OCI-M2 (cell line): ENCODE data around the gene FCHSD2.
A peak's percentile ranks its signal among the peaks of the same experiment; 100 is the strongest.
"Not testable (repeated sequence)": the region's sequence is repeated elsewhere in the genome, so short reads cannot be mapped to it uniquely, and the experiment has no call there.

Source experiments
- DNase-seq: peaks from one replicate; lab custom pipeline; 2025; ENCODE audit not compliant: unreplicated experiment; lab: John Stamatoyannopoulos, UW

FCHSD2 gene

DNA sequence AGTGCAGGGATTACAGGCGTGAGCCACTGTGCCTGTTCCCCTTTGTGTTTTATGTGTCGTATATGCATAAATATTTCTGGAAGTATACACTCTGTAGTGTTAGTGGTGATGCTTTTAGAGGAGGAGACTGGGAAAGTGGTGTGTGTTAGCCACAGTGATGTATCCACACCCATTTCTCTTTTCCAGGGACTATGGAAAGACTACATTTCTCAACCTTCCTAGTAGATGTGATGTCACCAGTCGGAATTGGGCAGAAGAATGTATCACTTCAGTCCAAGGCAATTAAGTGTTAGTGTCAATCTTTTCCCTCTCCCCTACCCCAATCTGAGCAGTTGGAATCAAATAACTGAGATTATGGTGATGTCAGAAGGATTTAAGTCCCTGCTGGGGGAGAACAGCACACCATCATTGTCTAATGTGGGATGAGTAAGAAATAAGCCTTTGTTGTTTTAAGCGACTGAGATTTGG is 333.8 kb downstream of the FCHSD2 start:
- no peak for DNase-seq

DNA sequence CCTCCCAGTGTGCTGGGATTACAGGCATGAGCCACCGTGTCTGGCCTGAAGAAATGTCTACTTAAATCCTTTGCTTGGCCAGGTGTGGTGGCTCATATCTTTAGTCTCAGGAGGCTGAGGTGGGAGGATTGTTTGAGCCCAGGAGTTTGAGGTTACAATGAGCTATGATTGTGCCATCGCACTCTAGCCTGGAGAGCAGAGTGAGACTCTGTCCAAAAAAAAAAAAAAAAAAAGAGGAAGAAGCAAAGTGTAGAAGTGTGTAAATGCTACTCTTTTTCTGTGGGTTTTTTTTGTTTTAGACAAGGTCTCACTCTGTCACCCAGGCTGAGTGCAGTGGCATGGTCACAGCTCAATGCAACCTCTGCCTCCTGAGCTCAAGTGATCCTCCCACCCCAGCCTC is 334.3 kb downstream of the FCHSD2 start:
- DNase-seq = no peak

DNA sequence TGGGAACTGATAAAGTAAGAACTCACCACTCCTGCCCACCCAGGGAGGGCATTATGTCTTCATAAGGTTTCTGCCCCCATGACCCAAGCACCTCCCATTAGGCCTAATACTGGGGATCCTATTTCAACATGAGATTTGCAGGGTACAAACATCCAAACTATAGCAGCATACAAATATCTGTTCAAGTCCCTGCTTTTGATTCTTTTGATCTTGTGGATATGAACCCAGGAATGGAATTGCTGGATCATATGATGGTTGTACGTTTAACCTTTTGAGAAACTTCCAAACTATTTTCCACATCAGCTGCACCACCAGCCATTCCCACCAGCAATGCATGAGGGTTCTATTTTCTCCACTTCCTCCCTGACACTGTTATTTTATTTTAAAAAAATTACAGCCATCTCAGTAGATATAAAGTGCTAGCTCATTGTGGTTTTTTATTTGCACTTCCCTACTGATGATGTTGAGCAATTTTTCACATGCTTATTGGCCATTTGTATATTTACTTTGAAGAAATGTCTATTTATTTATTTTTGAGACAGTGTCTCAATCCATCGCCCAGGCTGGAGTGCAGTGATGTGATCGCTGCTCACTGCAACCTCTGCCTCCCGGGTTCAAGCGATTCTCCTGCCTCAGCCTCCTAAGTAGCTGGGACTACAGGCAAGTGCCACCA is 335.0 kb downstream of the FCHSD2 start:
- no peak for DNase-seq

DNA sequence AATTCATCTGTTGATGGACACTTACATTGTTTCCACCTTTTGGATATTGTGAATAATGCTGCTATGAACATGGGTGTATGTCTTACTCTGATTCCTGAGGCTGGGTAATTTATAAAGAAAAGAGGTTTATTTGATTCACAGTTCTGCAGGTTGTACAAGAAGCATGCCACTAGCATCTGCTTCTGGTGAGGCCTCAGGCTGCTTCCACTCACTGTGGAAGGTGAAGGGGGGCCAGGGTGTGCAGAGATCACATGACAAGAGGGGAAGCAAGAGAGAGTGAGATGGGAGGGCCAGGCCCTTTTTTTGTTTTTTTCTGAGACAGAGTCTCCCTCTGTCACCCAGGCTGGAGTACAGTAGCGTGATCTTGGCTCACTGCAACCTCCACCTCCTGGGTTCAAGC is 335.7 kb downstream of the FCHSD2 start:
- not testable (repeated sequence) for DNase-seq

DNA sequence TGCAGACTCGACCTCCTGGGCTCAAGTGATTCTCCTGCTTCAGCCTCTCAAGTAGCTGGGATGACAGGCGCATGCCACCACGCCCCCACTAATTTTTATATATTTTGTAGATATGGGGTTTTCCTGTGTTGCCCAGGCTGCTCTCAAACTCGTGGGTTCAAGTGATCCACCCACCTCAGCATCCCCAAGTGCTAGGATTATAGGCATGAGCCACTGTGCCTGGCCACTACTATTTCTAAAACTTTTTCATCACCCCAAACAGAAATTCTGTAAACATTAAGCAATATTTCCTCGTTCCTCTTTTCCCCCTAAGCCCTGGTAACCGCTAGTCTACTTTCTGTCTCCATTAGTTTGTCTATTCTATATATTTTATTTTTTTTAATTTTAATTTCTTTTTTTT is 336.9 kb downstream of the FCHSD2 start:
- no peak for DNase-seq

DNA sequence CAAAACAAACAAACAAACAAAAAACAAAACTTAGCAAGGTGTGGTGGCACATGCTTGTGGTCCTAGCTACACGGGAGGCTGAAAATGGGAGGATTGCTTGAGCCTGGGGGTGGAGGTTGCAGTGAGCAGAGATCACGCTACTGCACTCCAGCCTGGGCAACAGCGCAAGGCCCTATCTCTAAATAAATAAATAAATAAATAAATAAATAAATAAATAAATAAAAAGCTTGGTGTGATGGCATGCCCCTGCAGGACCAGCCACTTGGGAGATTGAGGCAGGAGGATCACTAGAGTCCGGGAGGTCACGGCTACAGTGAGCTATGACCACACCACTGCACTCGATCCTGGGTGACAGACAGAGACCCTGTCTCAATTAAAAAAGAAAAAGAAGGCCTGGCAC is 339.3 kb downstream of the FCHSD2 start:
- DNase-seq = no peak

DNA sequence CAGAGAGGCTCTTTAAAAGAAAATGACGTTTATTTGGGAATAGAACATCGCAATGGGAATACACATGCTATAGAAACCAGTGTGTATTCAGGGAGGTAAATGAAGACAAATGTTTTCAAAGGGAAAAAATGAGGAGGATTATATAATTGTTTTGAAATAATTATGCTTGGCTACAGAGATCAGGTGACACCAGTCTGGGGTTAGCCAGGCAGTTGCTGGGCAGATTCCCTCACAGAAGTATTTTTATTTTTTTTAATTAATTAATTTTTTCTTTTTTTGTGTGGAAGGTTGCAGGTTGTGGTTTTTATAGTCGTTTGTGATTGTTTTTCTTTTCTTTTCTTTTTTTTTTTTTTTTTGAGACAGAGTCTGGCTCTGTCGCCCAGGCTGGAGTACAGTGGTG is 342.7 kb downstream of the FCHSD2 start:
- DNase-seq = no peak

DNA sequence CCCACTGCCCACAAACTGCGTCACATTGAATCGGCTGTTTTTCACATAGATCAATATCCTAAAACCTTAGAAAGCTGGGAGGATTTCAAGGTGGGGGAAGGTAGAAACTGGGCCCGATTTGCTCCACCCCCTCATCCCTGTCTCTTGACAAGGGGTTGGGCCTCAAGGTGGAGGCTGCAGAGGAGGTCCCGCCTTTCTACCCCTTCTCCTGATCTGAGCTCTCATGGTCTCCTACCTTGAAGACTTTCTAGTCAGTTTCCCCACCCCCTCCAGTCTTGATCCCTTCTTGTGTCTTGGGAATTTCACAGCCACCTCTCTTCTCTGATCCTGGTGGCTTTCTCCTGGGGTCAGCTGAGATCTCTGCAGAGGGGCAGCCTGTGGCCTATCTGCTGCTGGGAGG is 343.8 kb downstream of the FCHSD2 start:
- DNase-seq = no peak

DNA sequence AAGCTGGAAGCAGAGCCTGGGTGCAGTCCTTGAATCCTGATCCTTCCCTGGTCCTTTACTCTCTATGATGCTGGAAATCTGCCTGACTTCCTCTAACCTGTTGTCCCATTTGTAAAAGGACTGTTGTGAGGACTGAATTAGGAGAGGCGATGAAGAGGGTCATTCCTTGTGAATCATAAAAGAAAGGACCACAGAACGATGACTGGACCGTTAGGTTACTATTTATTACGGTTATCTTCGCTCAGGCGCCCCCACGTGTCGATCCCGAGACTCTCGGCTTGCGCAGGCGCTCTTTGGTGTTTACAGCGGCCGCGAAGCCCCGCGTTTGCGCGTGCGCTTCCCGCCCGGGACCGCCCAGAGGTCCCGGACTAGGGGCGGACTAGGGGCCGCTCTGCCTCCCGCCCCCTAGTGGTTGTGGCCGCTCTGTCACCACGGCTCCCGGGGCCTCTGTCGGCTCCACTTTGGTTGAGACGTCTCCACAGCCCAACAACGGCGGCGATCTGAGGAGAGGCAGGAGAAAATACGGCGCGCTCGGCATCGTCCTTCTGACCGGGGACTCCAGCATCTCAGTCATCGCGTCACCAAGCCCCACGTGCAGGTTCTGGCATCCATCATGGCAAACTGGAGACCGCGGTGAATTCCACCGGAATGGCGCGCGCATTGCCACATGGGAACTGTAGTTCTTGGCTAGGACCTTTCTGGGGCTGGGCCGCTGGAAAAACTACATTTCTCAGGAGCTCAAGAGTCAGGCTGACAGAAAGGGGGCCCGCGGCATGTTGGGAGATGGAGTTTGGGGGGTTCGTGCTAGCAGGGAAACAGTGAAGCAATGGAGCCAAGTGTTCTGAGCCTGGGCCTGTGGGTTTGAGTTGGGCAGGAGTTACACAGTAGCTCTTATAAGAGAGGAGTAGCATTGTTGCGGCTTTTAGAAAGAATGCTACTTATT is 348.4 kb downstream of the FCHSD2 start, which contains the start of gene STARD10:
TSS of gene STARD10 (minus strand) at position 623 of the 943 bp plus-strand sequence. CDS start 12,866 bp downstream, outside the sequence.
- DNase-seq = peak; percentile 90

DNA sequence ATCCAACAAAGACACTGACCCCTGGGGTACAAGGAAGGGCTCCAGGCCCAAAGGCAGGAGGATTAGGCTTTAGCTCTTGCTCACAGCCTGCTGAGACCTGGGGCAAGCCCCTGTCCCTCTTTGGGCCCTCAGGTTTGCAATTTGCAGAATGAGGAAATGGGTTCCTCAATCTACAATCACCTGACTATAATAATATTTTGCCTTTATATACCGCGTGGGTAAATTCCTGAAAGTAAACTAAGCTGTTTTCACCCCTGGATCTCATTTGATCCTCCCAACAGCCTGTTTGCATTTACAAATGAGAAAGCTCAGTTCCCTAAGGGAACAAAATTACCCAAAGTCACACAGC is 349.1 kb downstream of the FCHSD2 start:
- DNase-seq = no peak

DNA sequence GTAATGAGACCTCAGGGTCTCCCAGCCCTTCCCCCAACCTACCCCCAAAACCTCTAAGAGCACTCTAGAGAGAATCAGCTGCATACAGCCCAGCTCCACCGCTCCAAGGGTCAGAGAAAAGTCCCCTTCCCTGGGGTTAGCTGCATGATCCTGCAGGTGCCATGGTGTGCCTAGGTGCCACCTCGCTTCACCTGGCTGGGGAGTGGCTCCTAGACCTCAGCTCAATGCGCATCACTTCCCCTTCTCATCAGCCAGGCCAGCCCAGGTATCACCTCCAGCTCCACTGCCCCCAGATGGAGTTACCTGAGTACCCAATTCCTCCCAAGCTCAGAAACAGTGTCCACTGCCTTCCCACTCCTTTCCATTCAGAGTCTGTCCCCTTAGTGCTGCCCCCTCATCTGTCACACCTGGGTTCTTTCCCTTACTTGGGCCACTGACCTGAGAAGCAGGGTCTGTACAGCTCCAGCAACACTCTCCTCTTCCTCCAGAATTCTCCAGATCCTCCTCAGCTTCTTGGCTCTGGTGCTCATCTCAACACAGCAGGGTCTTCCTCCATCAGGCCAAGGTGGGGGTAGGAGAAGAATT is 349.6 kb downstream of the FCHSD2 start:
- no peak for DNase-seq

DNA sequence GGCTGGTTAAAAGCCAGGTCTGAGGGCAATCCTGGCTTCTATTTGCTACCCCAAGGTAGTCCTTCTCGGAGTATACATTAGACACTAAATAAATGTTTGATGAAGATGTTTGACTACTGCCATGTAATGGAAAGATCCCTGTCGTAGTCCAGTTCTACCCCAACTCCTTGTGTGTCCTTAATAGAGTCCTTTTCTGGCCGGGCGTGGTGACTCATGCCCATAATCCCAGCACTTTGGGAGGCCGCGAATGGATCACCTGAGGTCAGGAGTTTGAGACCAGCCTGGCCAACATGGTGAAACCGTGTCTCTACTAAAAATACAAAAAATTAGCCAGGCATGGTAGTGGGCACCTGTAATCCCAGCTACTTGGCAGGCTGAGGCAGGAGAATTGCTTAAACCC is 350.9 kb downstream of the FCHSD2 start:
- DNase-seq = not testable (repeated sequence)

DNA sequence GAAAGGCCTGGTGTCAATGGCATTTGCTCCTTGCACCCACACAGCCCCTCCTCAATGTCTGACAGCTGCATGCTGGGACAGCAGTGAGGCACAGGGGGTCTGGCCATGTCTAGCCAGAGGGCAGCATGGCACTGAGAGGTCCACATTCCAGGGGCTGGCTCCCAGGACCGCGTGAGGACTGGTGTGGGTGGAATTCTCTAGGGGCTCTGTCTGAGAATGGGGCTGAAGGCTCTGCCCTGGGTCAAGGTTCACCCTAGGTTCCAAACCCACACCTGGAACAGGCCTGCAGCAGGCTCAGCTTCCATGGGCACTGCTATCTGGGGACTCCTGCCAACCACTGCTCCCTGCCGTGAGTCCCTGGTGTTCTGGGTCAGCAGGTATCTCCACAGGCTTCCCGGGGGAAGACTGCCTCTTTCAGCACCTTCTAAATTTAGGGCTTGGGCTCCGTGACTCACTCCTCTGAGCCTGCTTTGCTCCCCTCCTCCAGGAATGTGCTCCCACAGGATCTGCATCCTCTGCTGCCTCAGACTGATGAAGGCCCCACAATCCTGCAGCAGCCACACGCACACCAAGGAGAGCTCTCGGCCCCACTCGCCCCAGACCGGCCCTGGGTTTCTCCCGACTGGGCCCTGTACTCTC is 352.5 kb downstream of the FCHSD2 start:
- DNase-seq = no peak

DNA sequence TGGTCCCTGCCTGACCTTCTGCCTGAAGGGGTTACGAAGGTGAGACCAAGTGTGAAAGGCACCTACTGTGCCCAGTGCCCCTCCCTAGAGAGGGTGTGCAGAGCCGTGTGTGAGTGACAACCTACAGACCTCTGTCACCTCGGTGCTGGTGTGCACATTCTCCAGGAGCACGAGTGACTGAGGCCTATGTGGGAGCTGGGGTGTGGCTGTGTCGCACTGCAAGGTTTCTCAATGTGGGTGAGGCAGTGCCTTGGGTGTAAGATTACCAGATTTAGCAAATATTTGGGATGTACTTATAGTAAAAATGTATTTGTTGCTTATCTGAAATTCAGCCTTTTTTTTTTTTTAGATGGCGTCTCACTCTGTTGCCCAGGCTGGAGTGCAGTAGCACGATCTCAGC is 353.9 kb downstream of the FCHSD2 start:
- no peak for DNase-seq

DNA sequence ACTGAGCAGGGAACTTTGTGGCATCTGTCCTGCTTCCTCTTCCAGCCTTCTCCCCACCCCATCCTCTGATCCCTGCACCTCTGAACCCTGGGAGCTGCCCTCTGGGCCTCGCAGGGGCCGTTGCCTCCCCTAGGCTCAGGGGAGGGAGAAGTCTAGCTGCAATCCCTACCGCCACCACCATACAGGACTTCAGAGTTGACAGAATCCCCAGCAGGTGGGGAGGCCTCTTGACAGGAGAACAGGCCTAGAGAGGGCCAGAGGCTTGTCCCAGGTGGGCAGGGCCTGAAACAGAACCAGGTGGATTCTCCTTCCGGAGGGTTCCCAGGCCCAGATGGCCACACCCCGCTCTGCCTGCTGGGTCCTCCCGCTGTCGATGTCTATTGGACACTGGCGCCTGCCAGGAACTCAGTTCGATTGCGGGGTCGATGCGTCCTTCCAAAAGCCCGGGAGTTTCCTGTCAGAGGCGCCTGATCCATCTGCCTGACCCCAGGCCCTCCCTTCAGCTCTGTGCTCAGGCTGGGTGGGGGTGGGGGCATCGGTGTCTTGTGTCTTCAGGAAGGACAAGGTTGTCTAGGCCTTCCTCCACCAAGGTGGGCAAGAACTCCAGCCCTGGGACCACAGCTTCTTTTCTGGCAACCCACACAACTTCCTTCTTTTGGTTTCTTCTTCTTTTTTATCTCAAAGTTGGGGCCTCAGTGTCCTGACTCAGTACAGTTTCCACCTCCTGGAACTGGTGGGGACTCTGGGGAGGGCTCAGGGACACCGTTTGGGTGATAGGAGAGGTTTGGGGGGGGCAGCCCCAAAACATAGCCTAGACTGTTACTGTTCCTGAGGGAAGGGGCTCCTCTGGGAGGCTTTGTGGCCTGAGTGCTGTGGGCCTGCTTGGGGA is 354.7 kb downstream of the FCHSD2 start:
- no peak for DNase-seq
